ENCODE results near the gene TMUB1.
"Not testable (repeated sequence)": the region's sequence is repeated elsewhere in the genome, so short reads cannot be mapped to it uniquely, and the experiment has no call there.

Gene TMUB1

GRCh38 chr7:151048911-151049463 lies 34.3 kb downstream of the TMUB1 start:
- no peak for DNase-seq

- DNase-seq: no peak
Observed at GRCh38 chr7:151047976-151048815, 35.1 kb downstream of the TMUB1 start, which contains the start of gene ASIC3. TSS of gene ASIC3 (plus strand) at chr7:151048531. CDS start at chr7:151048886, 355 bp downstream.

- peak; percentile 7 for DNase-seq
Observed at GRCh38 chr7:151046603-151047573, 36.4 kb downstream of the TMUB1 start.

GRCh38 chr7:151045967-151046366 lies 37.3 kb downstream of the TMUB1 start:
- no peak for DNase-seq

- no peak for DNase-seq
Observed at GRCh38 chr7:151045262-151045661, 38.0 kb downstream of the TMUB1 start.

GRCh38 chr7:151043959-151044358 lies 39.3 kb downstream of the TMUB1 start:
- DNase-seq: no peak

GRCh38 chr7:151043449-151043848 lies 39.8 kb downstream of the TMUB1 start:
- DNase-seq: not testable (repeated sequence)

GRCh38 chr7:151040616-151041375 lies 42.5 kb downstream of the TMUB1 start:
- DNase-seq: no peak

GRCh38 chr7:151039850-151040548 lies 43.3 kb downstream of the TMUB1 start:
- DNase-seq: no peak

GRCh38 chr7:151038951-151039849 lies 44.1 kb downstream of the TMUB1 start:
- no peak for DNase-seq

- no peak for DNase-seq
Observed at GRCh38 chr7:151035902-151036301, 47.4 kb downstream of the TMUB1 start.

- no peak for DNase-seq
Observed at GRCh38 chr7:151035026-151035717, 48.1 kb downstream of the TMUB1 start.

GRCh38 chr7:151034312-151035025 lies 48.8 kb downstream of the TMUB1 start:
- no peak for DNase-seq

- DNase-seq: no peak
Observed at GRCh38 chr7:151033864-151034249, 49.4 kb downstream of the TMUB1 start.

- DNase-seq: no peak
Observed at GRCh38 chr7:151032936-151033863, 50.1 kb downstream of the TMUB1 start.
